ENCODE results near the gene MMP7.

- TF ChIP-seq CTCF (IDR thresholded peaks at IDR 0.05 in 4 of 5, conservative IDR thresholded peaks at IDR 0.05 in 1 of 5), result no peak
- TF ChIP-seq POLR2A (IDR thresholded peaks at IDR 0.05), result no peak
These were observed 8.4 kb upstream of the MMP7 start for GRCh38 chr11:102538932-102539331.

Measured in gastrocnemius medialis (tissue), 4 donors.